ENCODE data around the gene EFHC1.

DNA sequence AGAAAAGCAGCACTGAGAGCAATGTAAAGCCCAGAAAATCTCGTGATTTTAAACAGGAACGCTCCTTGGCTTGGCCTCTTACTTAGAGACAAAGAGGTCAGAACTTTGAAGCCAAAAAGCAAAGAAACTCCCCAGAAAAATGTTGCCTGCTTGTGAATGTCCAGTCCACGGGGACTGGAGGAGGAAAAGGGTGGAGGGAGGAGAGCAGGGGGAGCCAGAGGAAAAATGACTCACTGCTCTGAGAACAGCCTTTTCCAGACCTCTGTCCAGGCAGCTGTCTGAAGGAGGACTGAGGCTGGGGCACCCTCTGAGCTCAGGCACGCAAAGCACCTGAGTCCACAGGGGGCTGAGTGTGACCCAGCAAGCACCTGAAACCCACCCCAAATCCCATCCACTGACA, 92.1 kb downstream of the EFHC1 start:
- TF ChIP-seq CTCF (IDR thresholded peaks at IDR 0.05): no peak
- no peak for TF ChIP-seq POLR2AphosphoS5 (IDR thresholded peaks at IDR 0.05; ENCODE audit: low read depth, low read length)
- TF ChIP-seq SIN3A (IDR thresholded peaks at IDR 0.05; ENCODE audit: borderline replicate concordance, insufficient read depth, low read depth, low read length): no peak

Measured in Panc1 (cell line).